ENCODE results near the gene JAZF1.
A peak's percentile ranks its signal among the peaks of the same experiment; 100 is the strongest.

The JAZF1 gene

DNA sequence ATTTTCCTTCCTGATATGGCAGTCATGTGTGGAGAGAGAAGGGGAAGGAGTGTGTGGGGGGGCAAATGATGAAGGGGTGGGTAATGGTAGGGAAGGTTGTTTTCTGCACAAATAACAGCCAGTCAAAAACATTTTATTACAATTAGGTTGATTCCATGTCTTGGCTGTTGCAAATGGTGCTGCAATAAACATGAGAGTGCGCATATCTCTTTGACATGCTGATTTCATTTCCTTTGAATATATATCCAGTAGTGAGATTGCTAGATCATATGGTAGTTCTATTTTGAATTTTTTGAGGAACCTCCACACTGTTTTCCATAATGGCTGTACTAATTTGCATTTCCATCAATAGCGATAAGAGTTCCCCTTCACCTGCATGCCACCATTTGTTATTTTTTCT is 10.6 kb upstream of the JAZF1 start:
- no peak for DNase-seq

DNA sequence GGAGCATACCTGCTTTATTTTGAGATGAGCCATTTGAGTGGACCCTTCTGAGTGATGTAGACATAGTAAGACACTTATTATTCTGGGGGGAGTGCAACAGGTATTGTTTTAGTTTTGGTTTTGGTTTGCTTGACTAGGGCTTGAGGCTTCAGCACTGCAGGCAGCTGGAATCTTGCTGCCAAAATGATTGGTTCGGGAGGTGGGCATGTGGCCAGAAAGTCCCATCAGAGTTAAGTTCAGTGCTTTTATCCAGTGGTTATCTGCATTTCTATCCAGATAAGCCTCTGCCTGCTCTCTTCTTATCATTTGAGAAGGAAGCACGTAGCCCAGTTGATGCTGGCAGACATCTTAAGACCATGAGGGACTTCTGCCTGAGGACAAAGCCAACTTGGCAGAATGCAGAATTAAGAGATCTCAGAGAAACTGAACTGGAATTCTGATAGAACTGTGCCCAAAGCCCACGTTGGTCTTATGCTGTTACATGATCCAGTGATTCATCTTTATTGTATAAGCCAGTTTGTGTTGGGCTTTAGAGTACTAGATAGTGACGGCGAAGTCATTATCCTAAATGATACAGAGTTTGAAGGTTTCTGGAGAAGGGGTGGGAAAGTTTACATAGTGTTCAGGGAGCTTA is 9.6 kb upstream of the JAZF1 start:
- no peak for DNase-seq

DNA sequence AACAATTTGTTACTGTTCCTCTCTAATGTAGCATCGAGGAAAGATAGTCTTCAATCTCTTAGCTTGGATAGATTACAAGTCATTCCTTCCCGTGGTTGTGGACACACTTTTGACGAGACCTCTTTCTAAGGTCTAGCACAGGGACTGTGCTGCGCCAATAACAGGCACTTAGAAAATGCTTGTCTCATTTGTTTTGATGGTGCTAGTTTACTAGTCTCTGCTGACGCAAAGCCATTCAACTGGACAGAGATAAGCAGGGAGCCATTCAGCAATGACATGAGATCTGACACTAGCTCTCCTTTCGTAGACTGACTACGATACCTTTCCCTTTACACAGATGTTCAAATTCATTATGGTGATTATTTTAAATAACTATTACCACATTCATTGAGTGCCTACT is 6.4 kb upstream of the JAZF1 start:
- DNase-seq: no peak

DNA sequence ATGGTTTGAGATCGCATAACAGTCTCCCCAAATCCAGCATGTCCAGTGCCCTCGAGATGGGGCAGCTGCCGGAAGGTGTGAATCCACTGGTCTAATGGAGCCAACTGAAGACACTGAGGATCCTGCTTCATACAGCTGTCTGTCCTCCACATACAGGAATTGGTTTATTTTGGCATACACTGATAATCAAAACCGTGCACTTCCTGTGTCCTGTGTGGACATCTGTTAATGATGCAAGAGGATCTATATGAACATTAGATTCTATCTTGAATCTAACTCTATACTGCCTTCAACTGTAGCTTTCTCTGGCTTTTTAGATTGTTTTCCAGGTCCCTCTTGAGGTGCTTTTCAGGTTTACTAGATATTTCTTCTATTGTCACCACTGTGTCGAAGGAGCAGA is 3.0 kb upstream of the JAZF1 start:
- DNase-seq: no peak

DNA sequence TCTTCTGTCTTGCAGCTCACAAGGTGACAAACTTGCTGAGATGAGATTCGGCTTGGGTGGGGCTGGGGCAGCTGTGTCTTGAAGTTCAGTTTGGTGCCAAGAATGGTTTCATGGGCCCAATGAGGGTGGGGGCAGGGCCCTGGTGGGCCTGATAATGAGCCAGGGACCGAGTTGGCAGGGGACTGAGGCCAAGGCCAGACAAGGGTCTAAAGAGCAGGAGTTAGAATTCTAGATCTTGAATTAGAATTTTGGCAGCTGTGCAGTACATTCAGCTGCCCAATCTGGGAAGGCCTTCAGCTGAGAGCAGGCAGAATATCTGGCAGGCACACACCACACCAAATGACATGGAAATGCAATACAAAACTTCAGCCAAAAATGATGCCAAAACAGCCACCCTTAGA is 1.5 kb upstream of the JAZF1 start:
- no peak for DNase-seq

DNA sequence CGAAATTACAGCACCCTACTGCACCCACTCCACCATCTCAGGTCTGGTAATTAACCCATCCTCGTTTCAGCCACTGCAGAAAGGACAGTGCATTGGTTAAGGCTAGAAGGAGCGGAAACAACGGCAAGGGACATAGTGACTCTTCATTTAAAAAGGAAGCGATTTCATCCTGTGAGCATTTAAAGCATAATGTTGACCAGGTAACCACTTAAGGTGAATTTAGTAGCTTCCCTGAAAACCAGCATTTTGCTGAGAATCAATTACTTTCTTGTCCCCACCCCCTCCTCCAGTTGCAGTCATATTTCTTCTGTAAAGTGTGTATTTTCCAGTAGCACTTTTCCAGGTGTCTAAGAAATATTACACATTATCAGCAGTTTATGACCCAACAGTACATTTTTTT is 821 bp upstream of the JAZF1 start:
- no peak for DNase-seq

DNA sequence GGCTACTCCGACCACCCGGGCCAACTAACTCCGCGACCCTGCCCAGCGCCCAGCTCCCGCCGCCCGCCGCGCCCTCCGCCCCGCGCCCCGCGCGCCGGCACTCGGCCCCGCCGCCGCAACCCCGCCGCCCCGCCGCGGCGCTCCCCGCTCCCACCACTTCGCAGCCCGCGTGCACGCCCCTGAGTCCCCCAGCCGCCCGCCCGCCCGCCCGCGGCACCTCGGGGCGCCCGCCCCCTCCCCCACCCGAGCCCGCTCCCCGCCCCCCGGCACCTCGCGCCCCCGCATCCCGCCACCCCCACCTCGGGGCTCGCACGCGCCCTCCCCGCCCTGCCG is 598 bp downstream of the JAZF1 start:
- DNase-seq: no peak

DNA sequence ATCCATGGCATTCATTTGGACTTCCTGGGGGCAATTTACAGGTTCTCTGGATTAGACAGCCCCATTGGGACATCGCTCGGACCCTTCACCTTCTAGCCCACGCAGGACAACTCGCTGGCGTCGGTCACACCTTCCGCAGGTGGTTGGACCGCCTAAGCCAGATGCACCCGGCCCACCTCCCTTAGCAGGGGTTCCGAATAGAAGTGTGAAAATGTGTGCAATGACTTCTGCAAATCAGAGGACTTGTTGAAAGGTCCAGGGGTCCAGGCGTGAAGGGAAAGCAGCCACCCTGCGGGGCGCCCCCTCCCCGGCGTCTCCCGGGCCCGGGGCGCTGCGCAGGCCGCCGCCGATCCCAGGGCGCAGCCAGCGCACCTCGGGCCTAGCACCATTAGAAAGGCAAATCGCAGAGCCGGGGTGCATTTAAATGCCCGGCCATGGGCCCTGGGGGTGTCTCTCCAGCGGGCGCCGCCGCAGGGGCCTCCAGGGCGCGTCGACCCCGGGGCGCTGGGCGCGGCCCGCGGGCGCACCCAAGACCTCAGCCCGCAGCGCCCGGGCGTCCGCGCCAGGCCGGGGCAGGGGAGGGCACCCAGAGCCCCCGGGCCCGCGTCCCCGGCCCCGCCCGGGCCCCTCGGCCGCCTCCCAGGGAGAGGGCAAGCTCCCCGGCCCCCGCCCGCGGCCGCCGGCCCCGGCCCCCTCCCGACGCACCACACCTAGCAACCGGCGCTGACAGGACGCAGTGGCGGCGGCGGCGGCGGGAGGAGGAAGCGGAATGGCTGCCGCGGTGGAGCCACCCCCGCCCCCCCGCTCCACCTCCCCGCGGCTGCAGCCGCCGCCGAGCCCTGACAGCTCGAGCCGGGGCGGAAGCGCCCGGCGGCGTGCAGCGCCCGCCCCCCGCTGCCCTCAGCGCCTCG is 1.2 kb downstream of the JAZF1 start:
- peak; percentile 52 for DNase-seq

DNA sequence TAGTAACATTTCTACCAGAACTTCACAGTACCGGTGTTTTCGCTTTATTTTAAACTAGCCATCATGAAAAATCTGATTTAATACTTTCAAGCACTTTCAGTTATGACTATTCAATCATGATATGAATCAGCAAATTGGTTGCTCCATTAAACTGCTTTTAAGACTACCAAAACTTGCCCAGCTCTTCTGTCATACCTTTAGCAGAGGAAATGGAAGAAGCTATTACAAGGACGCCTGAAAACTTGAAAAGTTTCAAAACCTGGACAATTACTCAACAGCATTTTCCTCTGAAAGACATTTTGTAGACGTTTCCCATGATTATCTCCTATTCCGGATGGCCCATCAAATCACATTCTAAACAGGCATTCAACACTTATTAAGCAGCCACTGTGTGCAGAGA is 2.0 kb downstream of the JAZF1 start:
- DNase-seq: peak; percentile 69

DNA sequence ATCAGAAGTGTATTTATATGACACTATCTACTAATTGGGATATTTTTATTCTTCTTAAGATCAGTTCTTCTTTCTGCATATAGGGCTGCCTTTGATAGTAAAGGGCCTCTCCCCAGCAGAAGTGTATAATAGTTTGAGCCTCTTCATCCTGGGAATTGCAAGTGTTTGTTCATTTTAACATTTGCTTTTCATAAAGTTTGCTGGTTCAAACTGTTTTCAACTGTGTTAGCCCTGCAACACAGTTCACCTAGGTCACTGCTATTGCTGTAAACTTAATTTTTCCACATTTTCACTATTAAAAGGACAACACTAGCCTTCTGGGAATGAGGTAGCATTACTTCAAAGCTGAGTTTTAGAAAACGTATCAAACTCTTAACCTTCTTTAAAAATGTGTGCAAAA is 2.8 kb downstream of the JAZF1 start:
- no peak for DNase-seq

DNA sequence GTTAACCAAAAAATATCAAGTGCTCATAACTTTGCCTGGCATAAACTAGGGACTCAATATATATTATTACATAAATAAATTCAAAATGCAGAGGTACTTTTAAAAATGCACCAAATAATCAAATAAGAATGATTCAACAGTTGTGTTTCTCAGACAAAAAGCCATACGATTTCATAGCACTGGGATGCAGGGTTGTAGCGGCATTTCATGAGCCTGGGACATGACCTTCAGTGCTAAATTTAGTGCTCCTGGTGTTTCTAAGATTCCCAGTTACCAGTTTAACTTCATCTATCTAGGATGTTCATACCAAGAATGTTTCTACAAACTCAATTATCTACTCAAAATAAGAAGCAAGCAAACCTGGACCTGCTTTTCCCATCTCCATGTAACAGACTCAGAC is 4.0 kb downstream of the JAZF1 start:
- DNase-seq: no peak

DNA sequence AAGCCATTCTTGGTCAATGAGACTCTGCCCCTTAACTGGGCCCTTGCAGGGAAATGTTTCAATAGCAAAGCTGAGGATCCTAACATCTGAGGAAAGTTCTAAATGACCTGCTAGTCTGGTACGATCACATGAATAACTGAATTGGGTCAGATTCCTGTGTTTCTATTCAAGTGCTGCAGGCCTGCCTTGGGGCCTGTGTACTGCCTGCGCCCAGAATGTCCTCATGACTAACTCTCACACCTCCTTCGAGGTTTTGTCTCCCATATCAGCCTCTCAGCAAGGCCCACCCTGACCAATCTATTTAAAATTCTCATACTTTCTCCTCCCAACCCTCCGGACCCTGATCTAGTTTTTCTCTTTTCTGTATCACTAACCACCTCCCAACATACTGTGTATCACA is 4.4 kb downstream of the JAZF1 start:
- no peak for DNase-seq

DNA sequence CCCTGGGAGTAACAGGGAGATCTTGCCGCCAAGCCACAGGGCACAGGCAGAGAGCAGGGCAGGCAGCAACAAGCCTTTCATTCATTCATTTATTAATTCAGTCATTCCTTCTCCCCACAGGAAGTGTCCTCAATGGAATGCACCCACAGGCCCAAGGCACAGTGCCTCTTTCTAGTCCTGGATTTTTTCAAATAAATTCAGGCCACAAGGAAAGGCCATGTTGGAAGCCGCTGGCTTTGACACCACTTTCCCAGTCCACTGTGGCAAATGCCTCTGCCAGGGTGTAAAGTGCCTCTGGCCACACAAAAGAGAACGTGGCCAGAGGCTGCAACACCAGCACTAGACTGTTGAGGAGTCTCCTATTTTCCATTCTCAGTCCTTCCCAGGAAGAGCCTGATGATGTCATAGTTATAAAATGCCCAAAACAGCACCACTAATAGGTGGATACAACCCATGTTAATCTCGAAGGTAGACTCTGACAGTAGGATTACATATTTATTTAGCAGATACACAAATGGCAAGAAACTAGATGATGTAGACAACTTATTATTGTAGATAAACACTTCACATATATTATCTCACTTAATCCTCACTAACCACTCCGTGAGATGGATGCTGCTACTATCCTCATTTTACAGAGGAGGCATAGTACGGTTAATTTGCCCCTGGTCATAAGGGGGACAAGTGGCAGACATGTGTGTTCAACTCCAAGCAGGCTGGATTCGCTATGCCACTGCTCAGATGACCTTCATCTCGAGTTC is 5.5 kb downstream of the JAZF1 start:
- DNase-seq: no peak

DNA sequence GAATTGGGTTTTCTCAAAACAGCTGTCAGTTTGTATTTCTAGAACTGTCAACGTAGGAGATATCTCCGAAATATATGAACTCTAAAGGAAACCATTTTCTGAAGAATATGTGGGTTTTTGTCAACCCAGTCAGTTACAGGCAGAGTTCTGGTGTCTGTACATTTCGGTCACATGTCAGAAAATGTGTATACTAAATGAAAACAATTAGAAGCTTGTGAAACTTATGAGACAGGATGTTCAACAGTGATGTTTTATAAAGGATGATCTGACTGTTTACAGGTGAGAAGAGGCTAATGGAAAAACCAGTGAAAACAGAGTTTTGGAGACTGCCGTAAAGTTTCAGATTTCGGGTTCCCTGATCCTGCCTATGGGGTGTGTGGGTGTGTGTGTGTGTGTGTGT is 6.2 kb downstream of the JAZF1 start:
- DNase-seq: no peak

DNA sequence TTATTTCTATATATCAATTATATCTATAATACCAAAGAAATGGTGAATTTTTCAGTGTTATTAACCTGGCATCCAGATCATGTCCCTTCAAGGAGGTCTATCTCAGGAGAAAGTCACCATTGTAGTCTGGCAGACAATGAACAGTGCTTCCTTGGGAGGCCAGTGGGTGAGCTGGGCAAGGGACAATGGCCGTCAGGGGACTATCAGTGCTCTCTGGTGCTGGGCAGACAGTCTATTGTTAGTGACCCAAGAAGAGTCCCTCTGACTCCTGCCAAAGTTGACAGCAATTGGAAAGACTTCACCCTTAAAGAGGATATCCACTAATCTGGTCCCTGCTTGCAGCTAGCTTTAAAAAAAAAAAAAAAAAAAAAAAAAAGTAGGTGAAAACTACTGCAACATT is 7.1 kb downstream of the JAZF1 start:
- DNase-seq: no peak

DNA sequence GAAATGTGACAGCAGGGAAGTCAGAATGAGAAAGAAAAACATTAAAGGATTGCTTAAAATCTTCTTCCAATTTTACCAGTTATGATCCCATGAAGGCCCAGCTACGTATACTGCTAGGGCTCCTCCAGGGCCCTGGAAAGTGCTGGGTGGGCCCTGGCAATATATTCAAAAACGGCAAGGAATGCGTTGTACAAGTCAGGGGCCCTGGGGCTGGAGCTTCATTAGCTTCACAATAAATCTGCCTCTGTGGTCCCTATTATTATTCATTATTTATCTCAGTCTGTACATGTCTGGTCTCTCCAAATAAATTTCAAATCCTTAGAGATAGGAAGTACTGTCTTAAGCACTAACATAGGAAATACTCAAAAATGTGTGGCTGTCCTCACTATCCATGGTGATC is 7.6 kb downstream of the JAZF1 start:
- no peak for DNase-seq

DNA sequence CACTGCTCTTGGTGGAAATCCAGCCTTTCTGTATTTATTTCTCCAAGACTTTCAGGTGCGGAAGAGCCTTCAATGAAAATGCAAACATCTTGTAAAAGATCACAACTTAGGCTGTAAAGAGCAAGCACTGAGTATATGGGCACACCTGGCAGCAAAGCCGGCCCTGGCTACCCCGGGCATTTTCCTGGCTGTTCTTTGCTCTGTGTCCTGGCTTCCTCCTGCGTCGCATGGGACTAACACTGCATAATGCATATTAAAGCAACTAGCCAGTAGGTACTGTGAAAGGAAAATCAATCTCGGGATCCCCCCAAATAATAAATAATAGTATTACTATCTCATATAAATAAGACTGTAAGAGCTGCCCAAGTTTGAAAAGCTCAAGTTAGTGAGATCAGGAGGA is 9.9 kb downstream of the JAZF1 start:
- DNase-seq: no peak

DNA sequence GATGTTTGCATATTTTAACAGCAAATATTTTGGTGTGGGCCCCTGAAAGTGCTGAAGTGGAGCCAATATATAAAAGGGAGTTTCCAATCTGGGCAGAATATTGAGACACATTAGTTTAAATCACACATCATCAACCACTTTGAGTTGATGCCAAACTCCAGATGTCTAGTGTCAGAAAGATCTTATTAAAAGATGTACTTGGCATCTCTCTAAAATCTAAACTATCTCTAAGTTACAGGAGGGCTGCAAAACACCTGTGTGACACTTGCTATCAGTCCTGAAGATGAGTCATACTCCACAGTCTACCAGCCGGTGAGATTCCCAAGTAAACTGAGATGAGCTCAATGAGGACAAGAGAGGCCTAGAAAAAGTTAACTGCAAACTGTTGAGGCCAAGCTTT is 11.4 kb downstream of the JAZF1 start:
- no peak for DNase-seq

DNA sequence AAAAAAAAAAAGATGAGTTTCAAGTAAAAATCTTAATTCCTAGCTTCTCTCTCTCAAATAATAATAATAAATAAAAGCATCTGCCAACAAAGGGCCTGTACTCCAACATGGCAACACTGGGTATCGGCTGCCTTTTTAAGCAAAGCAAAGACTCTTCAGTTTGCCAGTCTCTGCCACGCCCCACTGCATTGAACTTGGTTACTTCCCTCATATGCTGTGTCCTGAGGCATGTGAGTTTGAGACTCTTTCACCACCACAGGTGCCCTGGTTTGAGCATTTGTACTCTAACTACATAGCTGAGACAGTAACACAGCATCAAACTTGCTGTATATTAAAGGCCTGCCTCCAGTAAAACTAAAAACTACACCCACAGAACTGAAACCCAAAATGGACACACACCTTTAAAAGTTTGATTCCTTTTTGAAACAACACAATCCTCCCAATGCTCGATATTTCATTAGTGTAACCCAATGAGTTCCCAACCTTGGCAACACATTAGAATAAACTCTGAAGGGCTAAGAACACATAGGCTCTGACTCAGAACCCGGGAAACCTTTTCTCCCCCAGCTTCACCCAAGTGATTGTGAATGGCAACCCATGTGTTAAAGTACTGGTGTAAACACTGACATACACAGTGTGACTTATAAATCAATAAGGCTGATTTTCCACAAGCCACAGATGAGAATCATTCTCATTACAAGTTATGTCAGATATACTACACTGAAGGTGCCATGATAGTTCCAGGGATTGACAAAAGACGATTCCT is 12.0 kb downstream of the JAZF1 start:
- DNase-seq: no peak

DNA sequence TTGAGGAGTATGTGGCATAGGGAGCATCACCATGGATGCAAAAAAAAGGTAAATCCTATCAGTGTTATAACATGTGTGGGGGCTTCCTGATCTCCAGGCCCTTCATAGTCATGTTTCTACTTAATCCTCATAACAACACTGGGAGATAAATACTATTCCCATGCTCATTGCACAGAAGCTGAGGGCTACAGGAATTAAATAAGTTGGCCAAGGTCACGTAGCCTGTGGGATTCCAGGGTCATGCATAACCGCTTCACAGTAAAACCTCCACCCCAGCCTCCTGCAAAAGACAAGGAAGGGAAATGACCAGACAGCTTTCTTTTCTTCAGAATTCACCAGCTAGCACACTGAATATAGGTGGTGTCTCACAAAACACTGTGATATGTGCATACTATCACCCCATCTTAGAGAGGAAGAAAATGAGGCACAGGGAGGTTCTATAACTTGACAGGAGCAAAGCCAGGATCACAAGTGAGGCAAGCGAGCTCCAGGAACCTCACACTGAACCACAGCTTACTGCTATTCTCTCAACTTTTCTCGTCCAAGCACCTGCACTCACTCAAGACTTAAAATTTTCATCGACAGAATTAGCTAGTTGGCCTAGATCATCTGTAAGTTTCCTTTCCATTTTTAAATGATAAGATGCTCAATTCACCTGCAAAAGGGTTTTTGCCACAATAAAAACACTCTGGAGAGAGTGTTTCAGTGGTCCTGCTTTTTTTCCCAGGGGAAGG is 13.4 kb downstream of the JAZF1 start:
- DNase-seq: no peak

DNA sequence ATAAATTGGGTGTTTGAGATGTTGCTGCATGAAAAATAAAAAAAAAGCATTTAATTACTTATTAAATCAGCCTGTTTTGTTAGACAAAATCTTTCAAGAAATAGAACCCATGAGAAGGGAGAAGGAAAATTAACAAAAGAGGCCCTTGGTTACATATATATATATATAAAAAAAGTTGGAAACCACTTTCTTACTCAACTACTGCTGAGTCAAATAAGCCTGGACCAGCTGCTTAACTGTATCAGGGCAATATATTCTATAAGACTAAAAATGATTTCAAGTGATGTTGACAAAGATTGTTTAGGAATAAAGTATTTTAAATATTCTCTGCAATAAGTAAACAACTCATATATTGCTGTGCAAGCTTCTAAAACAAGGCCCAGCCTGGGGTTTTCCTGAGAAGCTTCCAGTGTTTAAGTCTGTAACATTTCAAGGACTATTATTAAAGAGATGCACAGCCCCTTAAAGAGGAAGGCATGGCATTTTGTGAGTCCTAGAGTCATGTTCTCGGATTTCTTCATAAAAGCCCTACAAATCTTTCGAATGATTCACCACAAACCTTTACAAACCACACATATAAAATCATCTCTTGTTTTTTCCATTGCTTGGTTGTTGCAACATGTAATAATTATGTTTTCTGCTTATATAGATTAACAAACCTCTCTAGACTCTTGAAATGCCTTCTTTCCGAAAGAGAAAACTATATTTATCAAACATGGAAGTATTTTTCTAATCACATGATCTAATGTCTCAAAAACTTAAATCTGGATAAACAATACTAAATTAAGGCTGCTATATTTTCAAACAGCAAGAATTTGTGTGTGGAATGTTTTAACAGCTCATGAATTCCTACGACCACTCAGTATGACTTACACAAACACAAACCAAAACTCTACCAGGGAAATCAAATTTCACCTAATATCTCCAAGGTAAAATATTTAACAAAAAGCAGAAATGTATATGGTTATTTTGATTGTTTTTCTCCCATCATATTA is 14.3 kb downstream of the JAZF1 start:
- no peak for DNase-seq
